ENCODE results near the gene RALY. TPM values are rescaled to one million over a fixed set of nuclear protein-coding genes. Genes with fewer than 3 reads are reported as not detected.

The RALY gene
- polyA plus RNA-seq, 1 donor from 2014 or later: 221 TPM

DNA sequence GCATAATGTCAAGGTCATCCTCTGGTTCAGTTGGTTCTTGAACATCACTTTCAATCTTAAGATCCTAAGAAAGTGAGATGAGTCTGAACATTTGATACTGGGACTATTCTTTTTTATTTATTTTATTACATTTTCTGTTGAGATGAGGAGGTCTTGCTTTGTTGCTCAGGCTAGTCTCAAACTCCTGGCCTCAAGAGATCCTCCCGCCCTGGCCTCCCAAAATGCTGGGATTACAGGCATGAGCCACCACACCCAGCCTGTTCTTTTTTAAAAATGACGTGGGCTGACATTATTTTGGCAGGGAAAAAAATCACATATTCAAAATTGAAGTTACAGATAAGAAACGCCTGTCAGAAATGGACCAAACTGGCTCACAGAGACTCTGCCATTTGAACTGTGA lies 104.9 kb downstream of the RALY start:
- Histone ChIP-seq H4K20me1 (ENCODE audit: insufficient read depth) (no peaks in the 10 kb centered on the region), H2AFZ (ENCODE audit: low read depth, low read length) (no peak overlapping the region), H3K9me2 (ENCODE audit: insufficient read depth, low read length) (no peaks in the 10 kb centered on the region), H3K4me2 (ENCODE audit: low read length) (no peak overlapping the region), H3K4me3 (ENCODE audit: low read length) (no peak overlapping the region), H3K27ac (ENCODE audit: low read length) (no peak overlapping the region), H3K79me2 (replicated peaks; ENCODE audit: insufficient read depth, low read length) (peaks cover 5% of the 10 kb centered on the region), H3F3A (ENCODE audit: insufficient read depth, low read length, poor library complexity, severe bottlenecking) (no peaks in the 10 kb centered on the region), H3K9ac (ENCODE audit: low read length) (no peak overlapping the region), H3K9me3 (ENCODE audit: low read length) (no peaks in the 10 kb centered on the region), H3K36me3 (ENCODE audit: insufficient read depth, low read length) (peaks cover 9% of the 10 kb centered on the region), H3K27me3 (ENCODE audit: insufficient read depth, low read depth, low read length) (no peaks in the 10 kb centered on the region)
- TF ChIP-seq POLR2AphosphoS5 (IDR thresholded peaks at IDR 0.05) (no peak), EZH2 (IDR thresholded peaks at IDR 0.05; ENCODE audit: borderline replicate concordance, insufficient read depth, low read length, poor library complexity, severe bottlenecking) (no peak), SMC3 (conservative IDR thresholded peaks at IDR 0.05; ENCODE audit: poor library complexity) (no peak), EP300 (conservative IDR thresholded peaks at IDR 0.05; ENCODE audit: poor library complexity, severe bottlenecking) (no peak), MXI1 (conservative IDR thresholded peaks at IDR 0.05; ENCODE audit: poor library complexity, severe bottlenecking) (no peak), CTCF (IDR thresholded peaks at IDR 0.05; ENCODE audit: poor library complexity, severe bottlenecking) (no peak), RAD21 (conservative IDR thresholded peaks at IDR 0.05) (no peak), TAF1 (IDR thresholded peaks at IDR 0.05; ENCODE audit: low read depth) (no peak)
- TF ChIP-seq, protein P1, sequence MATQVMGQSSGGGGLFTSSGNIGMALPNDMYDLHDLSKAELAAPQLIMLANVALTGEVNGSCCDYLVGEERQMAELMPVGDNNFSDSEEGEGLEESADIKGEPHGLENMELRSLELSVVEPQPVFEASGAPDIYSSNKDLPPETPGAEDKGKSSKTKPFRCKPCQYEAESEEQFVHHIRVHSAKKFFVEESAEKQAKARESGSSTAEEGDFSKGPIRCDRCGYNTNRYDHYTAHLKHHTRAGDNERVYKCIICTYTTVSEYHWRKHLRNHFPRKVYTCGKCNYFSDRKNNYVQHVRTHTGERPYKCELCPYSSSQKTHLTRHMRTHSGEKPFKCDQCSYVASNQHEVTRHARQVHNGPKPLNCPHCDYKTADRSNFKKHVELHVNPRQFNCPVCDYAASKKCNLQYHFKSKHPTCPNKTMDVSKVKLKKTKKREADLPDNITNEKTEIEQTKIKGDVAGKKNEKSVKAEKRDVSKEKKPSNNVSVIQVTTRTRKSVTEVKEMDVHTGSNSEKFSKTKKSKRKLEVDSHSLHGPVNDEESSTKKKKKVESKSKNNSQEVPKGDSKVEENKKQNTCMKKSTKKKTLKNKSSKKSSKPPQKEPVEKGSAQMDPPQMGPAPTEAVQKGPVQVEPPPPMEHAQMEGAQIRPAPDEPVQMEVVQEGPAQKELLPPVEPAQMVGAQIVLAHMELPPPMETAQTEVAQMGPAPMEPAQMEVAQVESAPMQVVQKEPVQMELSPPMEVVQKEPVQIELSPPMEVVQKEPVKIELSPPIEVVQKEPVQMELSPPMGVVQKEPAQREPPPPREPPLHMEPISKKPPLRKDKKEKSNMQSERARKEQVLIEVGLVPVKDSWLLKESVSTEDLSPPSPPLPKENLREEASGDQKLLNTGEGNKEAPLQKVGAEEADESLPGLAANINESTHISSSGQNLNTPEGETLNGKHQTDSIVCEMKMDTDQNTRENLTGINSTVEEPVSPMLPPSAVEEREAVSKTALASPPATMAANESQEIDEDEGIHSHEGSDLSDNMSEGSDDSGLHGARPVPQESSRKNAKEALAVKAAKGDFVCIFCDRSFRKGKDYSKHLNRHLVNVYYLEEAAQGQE (IDR thresholded peaks at IDR 0.05; ENCODE audit: borderline replicate concordance): no peak

- peaks cover 5% of the 10 kb centered on the region for H3K79me2 ChIP-seq (replicated peaks; ENCODE audit: insufficient read depth, low read length)
- H3K36me3 ChIP-seq (ENCODE audit: insufficient read depth, low read length): peaks cover 18% of the 10 kb centered on the region
Measured at GRCh38 chr20:34099675-34100074, 106.0 kb downstream of the RALY start.

More at GRCh38 chr20:34099675-34100074, 106.0 kb downstream of the RALY start:
- TF ChIP-seq TAF1 (IDR thresholded peaks at IDR 0.05; ENCODE audit: low read depth) (no peak), POLR2AphosphoS5 (IDR thresholded peaks at IDR 0.05) (no peak), RAD21 (conservative IDR thresholded peaks at IDR 0.05) (no peak), EP300 (conservative IDR thresholded peaks at IDR 0.05; ENCODE audit: poor library complexity, severe bottlenecking) (no peak)
- Histone ChIP-seq H3K9me2 (ENCODE audit: insufficient read depth, low read length) (no peaks in the 10 kb centered on the region), H2AFZ (ENCODE audit: low read depth, low read length) (no peak overlapping the region), H3K9me3 (ENCODE audit: low read length) (no peaks in the 10 kb centered on the region), H3K27me3 (ENCODE audit: insufficient read depth, low read depth, low read length) (no peaks in the 10 kb centered on the region), H3F3A (ENCODE audit: insufficient read depth, low read length, poor library complexity, severe bottlenecking) (no peaks in the 10 kb centered on the region), H3K9ac (ENCODE audit: low read length) (no peak overlapping the region), H3K4me3 (ENCODE audit: low read length) (no peak overlapping the region), H3K27ac (ENCODE audit: low read length) (no peak overlapping the region), H3K4me2 (ENCODE audit: low read length) (no peak overlapping the region), H4K20me1 (ENCODE audit: insufficient read depth) (no peaks in the 10 kb centered on the region)
